ENCODE results near the gene ATL2. TPM values are rescaled to one million over a fixed set of nuclear protein-coding genes. Genes with fewer than 3 reads are reported as not detected.

Gene ATL2
- total RNA-seq, 4 donors from 2014 or later, result 206 to 329 (median 253) TPM

DNA sequence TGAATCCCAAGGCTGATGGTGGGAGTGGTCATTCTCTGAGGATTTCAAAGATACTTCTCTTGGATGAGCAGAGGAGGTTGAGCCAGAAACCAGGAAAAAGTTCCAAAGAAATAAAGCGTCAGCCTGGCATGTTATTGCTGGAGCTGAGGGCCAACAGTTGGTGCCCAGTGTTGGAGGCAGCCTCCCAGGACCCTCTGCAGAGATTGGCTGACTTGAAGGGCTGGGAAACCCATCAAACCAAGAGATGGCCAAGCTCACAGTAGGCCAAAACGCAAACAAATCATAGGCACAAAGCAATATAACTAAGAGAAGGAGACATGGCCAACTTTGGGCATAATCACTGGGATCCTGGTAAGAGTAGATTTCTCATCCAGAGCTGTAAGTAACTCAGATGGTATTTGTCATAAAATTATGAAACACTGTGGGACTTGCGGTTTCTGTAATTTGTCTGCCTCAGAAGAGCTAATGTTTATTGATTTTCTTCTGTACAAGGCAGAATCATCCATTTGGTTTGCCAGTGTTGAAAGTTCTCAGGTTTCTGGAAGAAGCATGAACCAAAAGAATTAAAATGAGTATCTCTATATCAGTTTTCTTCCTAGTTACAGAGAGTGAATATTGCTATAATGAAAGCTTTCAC, 108.3 kb downstream of the ATL2 start:
- TF ChIP-seq EP300 (IDR thresholded peaks at IDR 0.05) (no peak), POLR2A (IDR thresholded peaks at IDR 0.05) (no peak), POLR2AphosphoS5 (IDR thresholded peaks at IDR 0.05) (no peak)
- TF ChIP-seq, protein P1, sequence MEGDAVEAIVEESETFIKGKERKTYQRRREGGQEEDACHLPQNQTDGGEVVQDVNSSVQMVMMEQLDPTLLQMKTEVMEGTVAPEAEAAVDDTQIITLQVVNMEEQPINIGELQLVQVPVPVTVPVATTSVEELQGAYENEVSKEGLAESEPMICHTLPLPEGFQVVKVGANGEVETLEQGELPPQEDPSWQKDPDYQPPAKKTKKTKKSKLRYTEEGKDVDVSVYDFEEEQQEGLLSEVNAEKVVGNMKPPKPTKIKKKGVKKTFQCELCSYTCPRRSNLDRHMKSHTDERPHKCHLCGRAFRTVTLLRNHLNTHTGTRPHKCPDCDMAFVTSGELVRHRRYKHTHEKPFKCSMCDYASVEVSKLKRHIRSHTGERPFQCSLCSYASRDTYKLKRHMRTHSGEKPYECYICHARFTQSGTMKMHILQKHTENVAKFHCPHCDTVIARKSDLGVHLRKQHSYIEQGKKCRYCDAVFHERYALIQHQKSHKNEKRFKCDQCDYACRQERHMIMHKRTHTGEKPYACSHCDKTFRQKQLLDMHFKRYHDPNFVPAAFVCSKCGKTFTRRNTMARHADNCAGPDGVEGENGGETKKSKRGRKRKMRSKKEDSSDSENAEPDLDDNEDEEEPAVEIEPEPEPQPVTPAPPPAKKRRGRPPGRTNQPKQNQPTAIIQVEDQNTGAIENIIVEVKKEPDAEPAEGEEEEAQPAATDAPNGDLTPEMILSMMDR (IDR thresholded peaks at IDR 0.05), result no peak
- Histone ChIP-seq H3K4me1 (no peaks in the 10 kb centered on the region), H3K4me3 (no peak overlapping the region), H3K27ac (no peak overlapping the region), H3K36me3 (no peaks in the 10 kb centered on the region), H3K27me3 (no peaks in the 10 kb centered on the region), H3K9me3 (no peaks in the 10 kb centered on the region)
- WGBS, 2 donors (ENCODE audit: low coverage in 1 of 2), result 79 to 92% methylated on average over 2 to 3 of the region's 3 CpGs
- no peak for ATAC-seq

DNA sequence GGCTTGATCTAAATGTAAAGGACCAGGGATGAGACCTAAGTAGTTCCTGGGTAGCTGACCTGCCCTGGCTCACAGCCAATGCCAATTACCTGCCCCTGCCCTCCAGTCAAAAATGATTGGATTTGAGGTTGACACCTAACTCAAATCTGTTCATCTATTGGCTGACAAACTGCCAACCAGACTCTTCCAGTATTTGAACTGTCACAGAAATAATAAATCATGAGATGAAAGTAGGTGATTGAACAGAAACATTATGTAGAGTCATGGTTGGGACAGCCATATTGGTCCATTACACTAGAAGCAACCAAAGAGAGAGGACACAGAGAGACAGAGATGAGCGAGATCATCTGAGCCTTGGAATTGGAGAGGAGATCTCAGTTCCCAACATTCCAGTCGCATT, 109.1 kb downstream of the ATL2 start:
- no peak for ATAC-seq
- TF ChIP-seq POLR2AphosphoS5 (IDR thresholded peaks at IDR 0.05) (no peak), EP300 (IDR thresholded peaks at IDR 0.05) (no peak), POLR2A (IDR thresholded peaks at IDR 0.05) (no peak)
- TF ChIP-seq, protein P1 (IDR thresholded peaks at IDR 0.05), result no peak
- H3K4me3 ChIP-seq, result no peak overlapping the region
- no peaks in the 10 kb centered on the region for H3K36me3 ChIP-seq
- 86 to 93% methylated on average over 2 of the region's 2 CpGs for whole genome bisulfite sequencing, 2 donors (ENCODE audit: low coverage in 1 of 2)
- H3K9me3 ChIP-seq, result no peaks in the 10 kb centered on the region
- H3K27ac ChIP-seq, result no peak overlapping the region
- no peaks in the 10 kb centered on the region for H3K27me3 ChIP-seq
- H3K4me1 ChIP-seq, result no peaks in the 10 kb centered on the region

DNA sequence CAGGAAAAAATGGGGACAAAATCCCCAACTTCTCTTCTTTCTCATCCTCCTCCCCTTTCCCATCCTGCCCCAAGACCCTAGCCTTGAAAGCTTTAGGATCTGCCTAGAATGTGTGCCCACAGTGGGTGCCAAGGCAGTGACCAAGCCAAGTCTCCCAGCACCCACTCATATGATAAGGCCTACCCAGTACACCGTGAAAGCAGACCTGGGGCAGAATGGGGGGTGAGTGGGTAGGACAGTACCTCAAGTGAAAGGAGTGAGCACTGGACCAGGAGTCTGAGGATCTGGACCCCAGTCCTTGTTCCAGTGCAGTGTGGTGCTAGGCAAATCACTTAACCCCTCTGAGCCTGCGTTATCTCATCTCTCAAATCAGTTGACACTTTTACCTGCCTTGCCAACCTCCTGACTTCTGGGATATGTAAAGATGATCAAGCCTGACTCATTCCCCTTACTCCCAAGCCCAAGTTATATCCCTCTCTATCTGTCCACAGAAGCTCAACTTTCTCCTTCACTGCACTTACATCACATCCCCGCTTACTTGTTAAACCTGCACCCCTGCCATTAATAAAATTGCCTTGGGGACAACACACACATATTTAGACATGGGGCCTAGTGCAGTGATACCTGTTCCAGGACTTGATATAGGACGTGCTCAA, 109.7 kb downstream of the ATL2 start:
- WGBS, 2 donors (ENCODE audit: low coverage in 1 of 2), result 94 to 100% methylated on average over 2 to 3 of the region's 4 CpGs
- TF ChIP-seq POLR2AphosphoS5 (IDR thresholded peaks at IDR 0.05) (no peak), POLR2A (IDR thresholded peaks at IDR 0.05) (no peak), EP300 (IDR thresholded peaks at IDR 0.05) (no peak)
- TF ChIP-seq, protein P1 (IDR thresholded peaks at IDR 0.05), result no peak
- Histone ChIP-seq H3K27me3 (no peaks in the 10 kb centered on the region), H3K4me3 (no peak overlapping the region), H3K36me3 (no peaks in the 10 kb centered on the region), H3K4me1 (no peaks in the 10 kb centered on the region), H3K27ac (no peak overlapping the region), H3K9me3 (no peaks in the 10 kb centered on the region)
- no peak for ATAC-seq

DNA sequence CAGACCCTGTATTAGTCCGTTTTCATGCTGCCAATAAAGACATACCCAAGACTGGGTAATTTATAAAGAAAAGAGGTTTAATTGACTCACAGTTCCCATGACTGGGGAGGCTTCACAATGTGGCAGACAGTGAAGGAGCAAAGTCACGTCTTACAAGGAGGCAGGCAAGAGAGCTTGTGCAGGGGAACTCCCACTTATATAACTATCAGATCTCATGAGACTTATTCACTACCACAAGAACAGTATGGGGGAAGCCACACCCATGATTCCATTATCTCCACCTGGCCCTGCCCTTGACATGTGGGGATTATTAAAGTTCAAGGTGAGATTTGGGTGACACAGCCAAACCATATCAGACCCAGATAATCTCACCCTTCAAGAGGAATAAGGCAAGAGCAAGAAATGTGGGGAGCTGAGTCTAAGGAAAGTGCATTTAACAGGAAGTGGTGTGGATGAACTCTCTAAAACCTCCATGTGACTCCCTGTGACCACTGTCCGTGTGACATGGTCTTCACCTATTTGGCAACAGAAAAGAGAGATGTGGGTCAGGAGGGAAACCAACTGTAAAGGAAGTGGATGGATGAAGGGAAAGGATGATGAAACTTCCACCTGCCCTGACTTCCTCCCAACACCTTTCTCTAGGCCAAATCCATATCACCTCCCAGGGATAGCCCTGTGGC, 110.6 kb downstream of the ATL2 start:
- WGBS, 2 donors (ENCODE audit: low coverage in 1 of 2), result 71 to 82% methylated on average over 2 to 3 of the region's 3 CpGs
- Histone ChIP-seq H3K27me3 (no peaks in the 10 kb centered on the region), H3K9me3 (no peaks in the 10 kb centered on the region), H3K27ac (no peak overlapping the region), H3K4me1 (no peaks in the 10 kb centered on the region), H3K36me3 (no peaks in the 10 kb centered on the region), H3K4me3 (no peak overlapping the region)
- TF ChIP-seq POLR2AphosphoS5 (IDR thresholded peaks at IDR 0.05), result no peak
- TF ChIP-seq EP300 (IDR thresholded peaks at IDR 0.05), result no peak
- no peak for ATAC-seq

DNA sequence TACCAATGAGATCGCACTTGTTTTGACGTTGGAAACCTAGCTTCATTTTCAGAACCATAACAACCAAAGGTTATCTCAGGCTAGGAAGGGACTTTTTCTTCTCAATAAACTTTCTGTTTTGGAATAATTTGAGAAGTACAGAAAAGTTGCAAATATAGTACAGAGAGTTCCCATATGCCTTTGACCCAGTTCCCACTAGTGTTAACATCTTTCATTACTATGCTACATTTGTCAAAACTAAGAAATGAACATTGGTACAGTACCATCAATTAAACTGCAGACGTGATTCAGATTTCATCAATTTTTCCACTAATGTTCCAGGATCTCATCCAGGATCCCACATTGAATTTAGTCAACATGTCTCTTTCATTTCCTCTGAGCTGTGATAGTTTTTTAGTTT, 111.6 kb downstream of the ATL2 start:
- 58 to 59% methylated on average over 3 of the region's 3 CpGs for WGBS, 2 donors (ENCODE audit: low coverage in 1 of 2)
- no peak for ATAC-seq
- H3K4me3 ChIP-seq, result no peak overlapping the region

More for the DNA sequence above, 111.6 kb downstream of the ATL2 start:
- Histone ChIP-seq H3K4me1 (no peaks in the 10 kb centered on the region), H3K27me3 (no peaks in the 10 kb centered on the region), H3K27ac (no peak overlapping the region), H3K36me3 (no peaks in the 10 kb centered on the region), H3K9me3 (no peaks in the 10 kb centered on the region)
- TF ChIP-seq POLR2A (IDR thresholded peaks at IDR 0.05) (no peak), POLR2AphosphoS5 (IDR thresholded peaks at IDR 0.05) (peak; percentile 41), EP300 (IDR thresholded peaks at IDR 0.05) (no peak)
- TF ChIP-seq, protein P1 (IDR thresholded peaks at IDR 0.05), result no peak

Data from gastroesophageal sphincter (tissue), 4 donors.